GM18867 (cell line): ENCODE results near the gene CHST3.

Experiments used
- ATAC-seq: cut with Tn5 transposase; IDR thresholded peaks from one replicate; pipeline ENCODE4 v1.9.1; 2021; ENCODE audit warnings: mild to moderate bottlenecking, moderate library complexity; ENCODE audit not compliant: unreplicated experiment

CHST3 gene

GRCh38 chr10:72049969-72050781, 86.0 kb downstream of the CHST3 start:
- no peak for ATAC-seq

- no peak for ATAC-seq
Measured at GRCh38 chr10:72050873-72051272, 86.7 kb downstream of the CHST3 start.

GRCh38 chr10:72053690-72054089, 89.5 kb downstream of the CHST3 start:
- ATAC-seq = no peak

GRCh38 chr10:72056113-72056512, 91.9 kb downstream of the CHST3 start:
- no peak for ATAC-seq

- no peak for ATAC-seq
Measured at GRCh38 chr10:72056932-72057751, 92.9 kb downstream of the CHST3 start.

GRCh38 chr10:72058347-72058898, 94.2 kb downstream of the CHST3 start:
- no peak for ATAC-seq

GRCh38 chr10:72058989-72059842, 95.0 kb downstream of the CHST3 start:
- ATAC-seq = no peak

GRCh38 chr10:72059843-72060822, 95.9 kb downstream of the CHST3 start:
- no peak for ATAC-seq

- ATAC-seq = no peak
Measured at GRCh38 chr10:72061491-72061890, 97.3 kb downstream of the CHST3 start.

GRCh38 chr10:72061930-72062329, 97.7 kb downstream of the CHST3 start:
- no peak for ATAC-seq

GRCh38 chr10:72062382-72062781, 98.2 kb downstream of the CHST3 start:
- no peak for ATAC-seq
